Trophoblast cell (in vitro differentiated cells and primary cell): Measurements from ENCODE around the gene MARK4.
A peak's percentile ranks its signal among the peaks of the same experiment; 100 is the strongest.

ENCODE experiments used
- DNase-seq, 2 donors: peaks; one replicate each; pipeline ENCODE4 v3.0.0-alpha.2; 2016
- H2AFZ ChIP-seq: 2 replicates; pipeline ENCODE4 v1.6.1; 2013; ENCODE audit warnings: low read length, moderate library complexity, mild to moderate bottlenecking; ENCODE audit not compliant: insufficient read depth, poor library complexity
- H2AK5ac ChIP-seq: 2 replicates; pipeline ENCODE4 v1.6.1; 2013; ENCODE audit warnings: mild to moderate bottlenecking, low read length
- H2BK120ac ChIP-seq: 2 replicates; pipeline ENCODE4 v1.6.1; 2013; ENCODE audit warnings: low read length, mild to moderate bottlenecking, moderate library complexity; ENCODE audit not compliant: insufficient read depth, poor library complexity
- H2BK12ac ChIP-seq: 2 replicates; pipeline ENCODE4 v1.6.1; 2013; ENCODE audit warnings: mild to moderate bottlenecking, low read length, moderate library complexity
- H2BK5ac ChIP-seq: 2 replicates; pipeline ENCODE4 v1.6.1; 2013; ENCODE audit warnings: low read length, low read depth, moderate library complexity, mild to moderate bottlenecking; ENCODE audit not compliant: poor library complexity
- H3K14ac ChIP-seq: 2 replicates; pipeline ENCODE4 v1.6.1; 2013; ENCODE audit warnings: mild to moderate bottlenecking, low read length
- H3K18ac ChIP-seq: 2 replicates; pipeline ENCODE4 v1.6.1; 2013; ENCODE audit warnings: mild to moderate bottlenecking, low read length
- H3K23ac ChIP-seq: 2 replicates; pipeline ENCODE4 v1.6.1; 2013; ENCODE audit warnings: low read length
- H3K27ac ChIP-seq: 2 replicates; pipeline ENCODE4 v1.5.1; 2013; ENCODE audit warnings: low read depth, mild to moderate bottlenecking, inconsistent platforms, low read length, moderate library complexity
- H3K27me3 ChIP-seq: 2 replicates; pipeline ENCODE4 v1.6.1; 2013; ENCODE audit warnings: inconsistent platforms, mild to moderate bottlenecking, low read length, moderate library complexity; ENCODE audit not compliant: insufficient read depth
- H3K36me3 ChIP-seq, 2 experiments: 1 replicate in 1 of 2; 2 replicates in 1 of 2; pipeline ENCODE4 v1.6.1; 2013; ENCODE audit warnings: low read length in 2 of 2, mild to moderate bottlenecking in 2 of 2, moderate library complexity in 1 of 2; ENCODE audit not compliant: insufficient read depth in 2 of 2, control insufficient read depth in 1 of 2
- H3K4ac ChIP-seq: 2 replicates; pipeline ENCODE4 v1.6.1; 2013; ENCODE audit warnings: low read depth, mild to moderate bottlenecking, low read length, moderate library complexity
- H3K4me1 ChIP-seq, 2 experiments: 1 replicate in 1 of 2; 2 replicates in 1 of 2; pipeline ENCODE4 v1.6.1; 2013; ENCODE audit warnings: low read length in 2 of 2, mild to moderate bottlenecking in 2 of 2, moderate library complexity in 1 of 2; ENCODE audit not compliant: insufficient read depth in 2 of 2, control insufficient read depth in 1 of 2
- H3K4me2 ChIP-seq: 2 replicates; pipeline ENCODE4 v1.6.1; 2013; ENCODE audit warnings: inconsistent platforms, mild to moderate bottlenecking, low read length, moderate library complexity
- H3K4me3 ChIP-seq: 2 replicates; pipeline ENCODE4 v1.5.1; 2013; ENCODE audit warnings: mild to moderate bottlenecking, low read depth, low read length, inconsistent platforms
- H3K79me1 ChIP-seq: one replicate; pipeline ENCODE4 v1.6.1; 2013; ENCODE audit warnings: low read length
- H3K79me2 ChIP-seq: 2 replicates; pipeline ENCODE4 v1.6.1; 2013; ENCODE audit warnings: low read length, mild to moderate bottlenecking; ENCODE audit not compliant: control insufficient read depth, insufficient read depth, poor library complexity
- H3K9ac ChIP-seq: 2 replicates; pipeline ENCODE4 v1.6.1; 2013; ENCODE audit warnings: mild to moderate bottlenecking, low read length
- H3K9me3 ChIP-seq: 2 replicates; pipeline ENCODE4 v1.6.1; 2013; ENCODE audit warnings: low read depth, mild to moderate bottlenecking, control low read depth, inconsistent platforms, low read length; ENCODE audit not compliant: insufficient read depth
- H4K12ac ChIP-seq: 2 replicates; pipeline ENCODE4 v1.6.1; 2013; ENCODE audit warnings: low read depth, mild to moderate bottlenecking, low read length, moderate library complexity
- H4K8ac ChIP-seq: 2 replicates; pipeline ENCODE4 v1.6.1; 2013; ENCODE audit warnings: low read depth, mild to moderate bottlenecking, low read length, moderate library complexity
- H4K91ac ChIP-seq: one replicate; pipeline ENCODE4 v1.6.1; 2013; ENCODE audit warnings: low read depth, mild to moderate bottlenecking, low read length, moderate library complexity
- WGBS: extraction: QIAGEN DNeasy Blood & Tissue Kit; methylation state at CpG from one replicate; pipeline ENCODE4 v1.1.7; 2013; ENCODE audit warnings: missing lambda C conversion rate; ENCODE audit not compliant: insufficient read length, insufficient coverage; ENCODE audit errors: extremely low coverage; 5-methylcytosine and 5-hydroxymethylcytosine counted together

Gene MARK4

DNA sequence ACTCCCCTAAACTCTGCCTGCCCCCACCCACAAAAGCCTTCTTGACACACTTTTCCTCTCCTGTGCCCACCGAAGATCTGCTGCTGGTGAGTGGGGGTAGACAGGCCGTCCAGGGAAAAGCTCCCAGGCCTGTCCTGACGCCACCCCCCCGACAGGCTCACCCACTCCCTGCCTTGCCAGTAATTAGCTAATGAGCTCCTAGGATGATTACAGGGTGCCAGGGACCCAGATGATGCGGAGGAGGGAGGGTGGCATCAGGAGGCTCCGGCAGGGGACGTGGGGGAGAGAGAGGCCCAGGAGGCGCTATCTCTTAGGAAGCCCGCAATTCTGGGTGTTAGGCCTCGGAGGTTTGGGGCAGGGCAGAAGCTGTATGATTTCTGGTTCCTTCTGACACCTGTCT lies 27.0 kb downstream of the MARK4 start:
- Histone ChIP-seq H2BK120ac (no peak overlapping the region), H3K9ac (no peak overlapping the region), H3K9me3 (no peaks in the 10 kb centered on the region), H3K18ac (no peak overlapping the region), H2BK12ac (no peak overlapping the region), H3K23ac (no peak overlapping the region), H2BK5ac (no peak overlapping the region), H2AFZ (no peak overlapping the region), H3K4me2 (no peak overlapping the region), H4K91ac (no peak overlapping the region), H3K4me1 (peaks cover 11% of the 10 kb centered on the region in 2 experiments), H4K12ac (no peak overlapping the region), H4K8ac (no peak overlapping the region), H3K79me1 (peaks cover 4% of the 10 kb centered on the region), H3K4ac (no peak overlapping the region), H3K14ac (no peak overlapping the region), H3K27ac (no peak overlapping the region), H3K4me3 (no peak overlapping the region), H3K36me3 (peaks cover 39 to 42% of the 10 kb centered on the region in 2 experiments), H3K27me3 (no peaks in the 10 kb centered on the region), H2AK5ac (no peak overlapping the region), H3K79me2 (peaks cover 2% of the 10 kb centered on the region)
- WGBS: no CpG with 5 or more reads among the region's 10 CpGs
- DNase-seq: no peak

DNA sequence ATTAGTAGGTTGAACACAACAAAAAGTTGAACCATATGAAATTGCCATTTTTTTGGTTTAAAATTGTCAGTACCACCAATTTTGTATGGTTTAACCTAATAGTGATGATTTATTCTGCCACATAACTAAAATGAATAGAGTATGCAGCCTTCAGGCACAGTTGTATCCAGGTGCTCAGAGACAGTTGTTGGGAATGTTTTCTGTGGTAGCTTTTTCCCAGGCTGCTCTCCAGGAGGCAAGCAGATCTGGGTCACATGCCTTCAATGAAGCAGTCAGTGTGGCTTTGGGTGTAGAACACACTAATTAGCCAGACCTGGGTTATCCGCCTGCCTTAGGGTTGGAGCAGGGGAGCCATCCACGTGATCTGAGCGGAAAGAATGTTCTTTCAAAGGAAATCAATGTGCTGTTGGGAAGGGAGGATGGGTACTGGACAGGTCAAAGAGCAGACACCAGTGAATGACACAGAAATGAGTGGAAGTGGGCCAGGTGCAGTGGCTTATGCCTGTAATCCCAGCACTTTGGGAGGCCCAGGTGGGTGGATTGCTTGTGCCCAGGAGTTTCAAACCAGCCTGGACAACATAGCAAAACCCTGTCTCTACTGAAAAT lies 28.6 kb downstream of the MARK4 start:
- Histone ChIP-seq H4K91ac (no peak overlapping the region), H3K23ac (no peak overlapping the region), H2AFZ (no peak overlapping the region), H3K9me3 (no peaks in the 10 kb centered on the region), H3K79me2 (peaks cover 2% of the 10 kb centered on the region), H2BK12ac (no peak overlapping the region), H3K14ac (no peak overlapping the region), H3K27ac (peak overlapping the region; percentile 91), H3K27me3 (no peaks in the 10 kb centered on the region), H3K4me1 (peaks cover 11% of the 10 kb centered on the region in 2 experiments), H2BK5ac (no peak overlapping the region), H3K4me3 (no peak overlapping the region), H3K4me2 (no peak overlapping the region), H3K9ac (no peak overlapping the region), H3K36me3 (peaks cover 34 to 42% of the 10 kb centered on the region in 2 experiments), H3K18ac (no peak overlapping the region), H4K8ac (no peak overlapping the region), H2AK5ac (no peak overlapping the region), H3K4ac (no peak overlapping the region), H3K79me1 (peaks cover 4% of the 10 kb centered on the region), H2BK120ac (no peak overlapping the region), H4K12ac (no peak overlapping the region)
- WGBS: no CpG with 5 or more reads among the region's 3 CpGs
- no peak for DNase-seq

GRCh38 chr19:45280471-45280961 lies 29.4 kb downstream of the MARK4 start:
- Histone ChIP-seq H2AK5ac (no peak overlapping the region), H3K36me3 (peaks cover 34 to 40% of the 10 kb centered on the region in 2 experiments), H3K9ac (no peak overlapping the region), H3K79me1 (peaks cover 4% of the 10 kb centered on the region), H4K8ac (peak overlapping the region; percentile 5), H2AFZ (no peak overlapping the region), H3K4me3 (no peak overlapping the region), H3K4me1 (peaks cover 11% of the 10 kb centered on the region in 2 experiments), H3K4ac (no peak overlapping the region), H3K23ac (no peak overlapping the region), H4K91ac (peak overlapping the region; percentile 29), H3K18ac (peak overlapping the region; percentile 6), H3K4me2 (no peak overlapping the region), H2BK12ac (peak overlapping the region; percentile 21), H3K79me2 (peaks cover 2% of the 10 kb centered on the region), H2BK120ac (peak overlapping the region; percentile 3), H3K14ac (peak overlapping the region; percentile 9), H3K27ac (peak overlapping the region; percentile 91), H2BK5ac (peak overlapping the region; percentile 54), H3K27me3 (no peaks in the 10 kb centered on the region), H4K12ac (peak overlapping the region; percentile 6), H3K9me3 (no peaks in the 10 kb centered on the region)
- WGBS: no CpG with 5 or more reads among the region's 19 CpGs
- no peak for DNase-seq

- Histone ChIP-seq H3K23ac (no peak overlapping the region), H3K79me1 (peaks cover 4% of the 10 kb centered on the region), H3K9me3 (no peaks in the 10 kb centered on the region), H3K4me1 (peaks cover 11% of the 10 kb centered on the region in 2 experiments), H2BK120ac (no peak overlapping the region), H4K12ac (no peak overlapping the region), H2BK5ac (no peak overlapping the region), H3K14ac (no peak overlapping the region), H3K36me3 (peaks cover 32 to 38% of the 10 kb centered on the region in 2 experiments), H3K4me3 (no peak overlapping the region), H3K4ac (no peak overlapping the region), H3K4me2 (no peak overlapping the region), H2AFZ (no peak overlapping the region), H4K8ac (no peak overlapping the region), H3K9ac (no peak overlapping the region), H2AK5ac (no peak overlapping the region), H3K18ac (no peak overlapping the region), H4K91ac (no peak overlapping the region), H3K27me3 (no peaks in the 10 kb centered on the region), H3K27ac (no peak overlapping the region), H3K79me2 (peaks cover 2% of the 10 kb centered on the region), H2BK12ac (no peak overlapping the region)
- peak; percentile 8 to 55 for DNase-seq
- no CpG with 5 or more reads among the region's 7 CpGs for WGBS
These were observed 32.5 kb downstream of the MARK4 start for GRCh38 chr19:45283443-45284033.
